ENCODE data around the gene EIPR1.

DNA sequence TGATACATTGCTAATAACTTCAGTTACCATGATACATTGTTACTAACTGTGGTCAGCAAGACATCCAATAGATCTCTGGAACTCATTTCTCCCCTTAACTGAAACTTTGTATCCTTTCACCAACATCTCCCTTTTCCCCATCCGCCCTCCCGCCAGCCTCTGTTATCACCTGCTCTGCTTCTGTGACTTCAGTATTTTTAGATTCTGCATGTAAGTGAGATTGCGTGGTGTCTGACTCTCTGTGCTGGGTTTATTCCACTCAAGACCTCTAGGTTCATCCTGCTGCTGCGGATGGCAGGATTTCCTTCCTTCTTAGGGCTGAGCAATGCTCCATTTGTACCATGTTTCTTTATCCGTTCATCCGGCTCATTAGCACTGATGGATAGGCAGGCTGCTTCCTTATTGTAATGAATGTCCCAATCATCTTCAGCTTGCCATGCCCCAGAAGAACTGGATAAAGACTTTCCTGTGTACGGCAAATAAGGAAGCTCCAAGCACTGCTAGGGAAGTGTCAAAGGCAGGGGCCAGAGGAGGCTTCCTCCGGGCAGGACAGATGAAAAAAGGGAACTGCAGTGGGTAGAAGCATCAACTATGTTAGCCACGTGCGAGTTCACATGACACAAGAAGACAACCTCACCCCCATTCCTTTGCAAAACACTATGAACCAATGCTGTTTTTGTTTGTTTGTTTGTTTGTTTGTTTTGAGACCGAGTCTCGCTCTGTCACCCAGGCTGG, 113.4 kb downstream of the EIPR1 start:
- TF ChIP-seq CTCF (IDR thresholded peaks at IDR 0.05; ENCODE audit: extremely low read depth in 1 of 2, insufficient read depth in 1 of 2, low read depth in 1 of 2, low read length in 2 of 2) (no peak), JUN (IDR thresholded peaks at IDR 0.05; ENCODE audit: borderline replicate concordance, insufficient read depth, insufficient read length, low read depth) (no peak), POLR2A (IDR thresholded peaks at IDR 0.05; ENCODE audit: low read depth, low read length) (no peak)
